Vagina (tissue), 2 donors: ENCODE results near the gene SDF2L1. TPM values are rescaled to one million over a fixed set of nuclear protein-coding genes. Genes with fewer than 3 reads are reported as not detected.
"Not testable (repeated sequence)": the region's sequence is repeated elsewhere in the genome, so short reads cannot be mapped to it uniquely, and the experiment has no call there.

Source experiments
- DNase-seq, 2 donors: peaks; one replicate each; pipeline ENCODE4 v3.0.0-alpha.2; 2017; ENCODE audit errors: extremely low spot score in 2 of 2
- H3K27ac ChIP-seq: fragments of 200-600 bp; sonication (generic); one replicate; pipeline ENCODE4 v1.5.1; 2019
- H3K27me3 ChIP-seq: fragments of 200-600 bp; sonication (generic); one replicate; pipeline ENCODE4 v1.5.1; 2019
- H3K36me3 ChIP-seq, 2 donors: fragments of 200-600 bp; sonication (generic); one replicate each; pipeline ENCODE4 v1.5.1; 2017 to 2019
- H3K4me1 ChIP-seq: fragments of 200-600 bp; sonication (generic); one replicate; pipeline ENCODE4 v1.5.1; 2019
- H3K4me3 ChIP-seq, 2 donors: fragments of 200-600 bp; sonication (generic); 1 replicate in 1 of 2; 2 replicates in 1 of 2; pipeline ENCODE4 v1.5.1; 2016 to 2019
- H3K9me3 ChIP-seq: fragments of 200-600 bp; sonication (generic); one replicate; pipeline ENCODE4 v1.5.1; 2019
- POLR2A ChIP-seq, 2 donors: fragments of 450-650 bp; IDR thresholded peaks; one replicate each; pipeline ENCODE4 v1.6.1; 2017; ENCODE audit warnings: antibody characterized with exemption in 2 of 2, mild to moderate bottlenecking in 2 of 2, moderate library complexity in 2 of 2
- POLR2AphosphoS5 ChIP-seq, 2 donors: sonication (generic); formaldehyde crosslinking; IDR thresholded peaks; one replicate each; pipeline ENCODE4 v1.9.0; 2017; ENCODE audit warnings: antibody characterized with exemption in 2 of 2, mild to moderate bottlenecking in 2 of 2, low read depth in 1 of 2; ENCODE audit not compliant: insufficient read depth in 1 of 2
- intact Hi-C: fragments of 100-400 bp; cut with DNase I; formaldehyde crosslinking; loops from one replicate; pipeline ENCODE4 v1.15.1; 2023
- microRNA counts, 2 donors: library from miRNA; unstranded; fragments of <30 nt; microRNA quantifications; one replicate each; lab custom pipeline; 2016 to 2017
- microRNA-seq: library from miRNA; unstranded; fragments of <30 nt; microRNA quantifications from one replicate; pipeline ENCODE4, GENCODE V29; 2017; ENCODE audit warnings: borderline number of aligned reads, borderline replicate concordance
- small RNA-seq: library from RNA; depleted of rRNA; stranded (forward); fragments of <200 nt; gene quantifications from one replicate; pipeline ENCODE3, GENCODE V24; 2016
- total RNA-seq: library from RNA; depleted of rRNA; stranded (reverse); fragments of >200 nt; gene quantifications from one replicate; pipeline ENCODE4 v1.2.3, GENCODE V29; 2016
- TF ChIP-seq, protein P1 (sequence below), 3 experiments: fragments of 450-650 bp in 2 of 3; fragments of 200-600 bp in 1 of 3; sonication (generic) in 1 of 3; IDR thresholded peaks; one replicate each; pipeline ENCODE4 v1.5.1; 2017 to 2019; ENCODE audit warnings: antibody characterized with exemption in 3 of 3, mild to moderate bottlenecking in 2 of 3, moderate library complexity in 2 of 3

The SDF2L1 gene
- total RNA-seq, 1 donor from 2014 or later, result 33.9 TPM

GRCh38 chr22:21688706-21689381 lies 46.7 kb downstream of the SDF2L1 start:
- intact Hi-C loops, result no loop called here
- H3K9me3 ChIP-seq, result no peaks in the 10 kb centered on the region
- H3K4me1 ChIP-seq, result no peaks in the 10 kb centered on the region
- H3K27ac ChIP-seq, result no peak overlapping the region
- H3K4me3 ChIP-seq, result no peak overlapping the region
- no peak for DNase-seq
- TF ChIP-seq POLR2AphosphoS5 (IDR thresholded peaks at IDR 0.05; ENCODE audit: insufficient read depth in 1 of 2, low read depth in 1 of 2) (no peak), POLR2A (IDR thresholded peaks at IDR 0.05) (no peak)
- TF ChIP-seq, protein P1, sequence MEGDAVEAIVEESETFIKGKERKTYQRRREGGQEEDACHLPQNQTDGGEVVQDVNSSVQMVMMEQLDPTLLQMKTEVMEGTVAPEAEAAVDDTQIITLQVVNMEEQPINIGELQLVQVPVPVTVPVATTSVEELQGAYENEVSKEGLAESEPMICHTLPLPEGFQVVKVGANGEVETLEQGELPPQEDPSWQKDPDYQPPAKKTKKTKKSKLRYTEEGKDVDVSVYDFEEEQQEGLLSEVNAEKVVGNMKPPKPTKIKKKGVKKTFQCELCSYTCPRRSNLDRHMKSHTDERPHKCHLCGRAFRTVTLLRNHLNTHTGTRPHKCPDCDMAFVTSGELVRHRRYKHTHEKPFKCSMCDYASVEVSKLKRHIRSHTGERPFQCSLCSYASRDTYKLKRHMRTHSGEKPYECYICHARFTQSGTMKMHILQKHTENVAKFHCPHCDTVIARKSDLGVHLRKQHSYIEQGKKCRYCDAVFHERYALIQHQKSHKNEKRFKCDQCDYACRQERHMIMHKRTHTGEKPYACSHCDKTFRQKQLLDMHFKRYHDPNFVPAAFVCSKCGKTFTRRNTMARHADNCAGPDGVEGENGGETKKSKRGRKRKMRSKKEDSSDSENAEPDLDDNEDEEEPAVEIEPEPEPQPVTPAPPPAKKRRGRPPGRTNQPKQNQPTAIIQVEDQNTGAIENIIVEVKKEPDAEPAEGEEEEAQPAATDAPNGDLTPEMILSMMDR (IDR thresholded peaks at IDR 0.05), result no peak
- H3K36me3 ChIP-seq, result peaks cover 0 to 42% of the 10 kb centered on the region in 2 donors
- H3K27me3 ChIP-seq, result no peaks in the 10 kb centered on the region

DNA sequence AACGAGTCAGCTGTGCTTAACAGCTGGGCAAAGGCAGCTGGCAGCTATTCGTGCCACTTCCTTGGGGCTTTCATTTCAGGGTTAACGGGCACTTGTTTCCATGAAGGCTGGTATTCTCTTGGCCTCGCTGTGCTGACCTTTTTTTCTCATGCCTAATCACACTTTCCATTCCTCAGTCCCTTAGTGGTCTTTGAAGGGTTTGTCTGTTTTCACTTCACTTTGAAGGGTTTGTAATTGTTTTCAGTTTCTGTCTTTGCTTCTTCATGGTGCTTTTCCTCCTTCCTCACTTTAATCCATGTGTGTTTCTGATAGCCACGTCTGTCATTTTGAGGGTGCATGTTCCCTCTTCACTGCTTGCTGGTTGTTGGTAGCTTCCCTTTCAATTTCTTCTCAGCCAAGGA lies 48.3 kb downstream of the SDF2L1 start:
- Histone ChIP-seq H3K4me3 (no peak overlapping the region), H3K27ac (no peak overlapping the region), H3K36me3 (peaks cover 0 to 55% of the 10 kb centered on the region in 2 donors), H3K9me3 (no peaks in the 10 kb centered on the region), H3K4me1 (no peaks in the 10 kb centered on the region), H3K27me3 (no peaks in the 10 kb centered on the region)
- intact Hi-C loops, result no loop called here
- TF ChIP-seq POLR2AphosphoS5 (IDR thresholded peaks at IDR 0.05; ENCODE audit: insufficient read depth in 1 of 2, low read depth in 1 of 2) (no peak), POLR2A (IDR thresholded peaks at IDR 0.05) (no peak)
- TF ChIP-seq, protein P1 (IDR thresholded peaks at IDR 0.05), result no peak
- no peak for DNase-seq

DNA sequence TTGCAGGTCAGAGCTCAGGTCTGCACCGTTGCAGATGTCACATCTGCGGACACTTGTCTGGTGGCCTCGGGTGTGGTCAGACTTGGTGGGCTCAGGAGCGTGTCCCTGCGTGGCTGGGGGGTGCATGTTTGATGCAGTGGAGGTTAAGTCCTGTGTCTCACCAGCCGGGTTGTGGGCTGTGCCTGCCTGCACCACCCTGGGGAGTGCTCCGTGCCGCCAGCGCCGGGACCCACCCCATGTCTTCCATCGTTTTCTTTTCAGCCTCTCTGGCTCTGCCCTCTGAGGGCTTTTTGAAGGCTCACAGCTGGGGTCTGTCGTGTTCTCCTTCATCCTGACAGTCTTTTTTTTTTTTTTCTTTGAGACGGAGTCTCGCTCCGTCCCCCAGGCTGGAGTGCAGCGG lies 49.7 kb downstream of the SDF2L1 start:
- intact Hi-C loops, result no loop called here
- Histone ChIP-seq H3K36me3 (peaks cover 0 to 53% of the 10 kb centered on the region in 2 donors), H3K4me1 (no peaks in the 10 kb centered on the region), H3K4me3 (no peak overlapping the region), H3K27ac (no peak overlapping the region), H3K27me3 (no peaks in the 10 kb centered on the region), H3K9me3 (no peaks in the 10 kb centered on the region)
- TF ChIP-seq, protein P1 (IDR thresholded peaks at IDR 0.05), result no peak
- TF ChIP-seq POLR2AphosphoS5 (IDR thresholded peaks at IDR 0.05; ENCODE audit: insufficient read depth in 1 of 2, low read depth in 1 of 2) (no peak), POLR2A (IDR thresholded peaks at IDR 0.05) (no peak)
- DNase-seq, result no peak

DNA sequence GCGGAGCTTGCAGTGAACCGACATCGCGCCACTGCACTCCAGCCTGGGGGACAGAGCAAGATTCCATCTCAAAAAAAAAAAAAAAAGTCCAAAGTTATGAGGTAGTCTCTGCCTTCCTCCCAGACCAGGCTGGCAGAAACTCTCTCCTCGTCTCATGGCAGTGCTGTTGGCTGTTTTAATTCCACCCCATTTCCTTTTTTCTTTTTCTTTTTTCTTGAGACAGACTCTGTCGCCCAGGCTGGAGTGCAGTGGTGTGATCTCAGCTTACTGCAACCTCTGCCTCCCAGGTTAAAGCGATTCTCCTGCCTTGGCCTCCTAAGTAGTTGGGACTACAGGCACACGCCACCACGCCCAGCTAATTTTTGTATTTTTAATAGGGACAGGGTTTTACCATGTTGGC lies 50.8 kb downstream of the SDF2L1 start:
- H3K27me3 ChIP-seq, H3K27ac ChIP-seq, H3K4me3 ChIP-seq, intact Hi-C loops, H3K9me3 ChIP-seq, H3K4me1 ChIP-seq, DNase-seq: not testable (repeated sequence)
- H3K36me3 ChIP-seq, result peaks cover 0 to 50% of the 10 kb centered on the region in 2 donors

GRCh38 chr22:21693333-21693998 lies 51.4 kb downstream of the SDF2L1 start:
- intact Hi-C loops, result no loop called here
- TF ChIP-seq, protein P1 (IDR thresholded peaks at IDR 0.05), result no peak
- TF ChIP-seq POLR2A (IDR thresholded peaks at IDR 0.05) (no peak), POLR2AphosphoS5 (IDR thresholded peaks at IDR 0.05; ENCODE audit: insufficient read depth in 1 of 2, low read depth in 1 of 2) (no peak)
- H3K4me3 ChIP-seq, result no peak overlapping the region
- H3K27ac ChIP-seq, result no peak overlapping the region
- no peaks in the 10 kb centered on the region for H3K9me3 ChIP-seq
- H3K4me1 ChIP-seq, result no peaks in the 10 kb centered on the region
- DNase-seq, result no peak
- H3K27me3 ChIP-seq, result no peaks in the 10 kb centered on the region
- H3K36me3 ChIP-seq, result peaks cover 0 to 50% of the 10 kb centered on the region in 2 donors

MicroRNA genes within 50 kb of the gene (microRNA counts, 767-probe panel; counts per million panel counts)
- microRNA hsa-miR-130b-3p (lab: Ali Mortazavi, UCI) (238 to 261 counts per million in 2 donors), microRNA hsa-miR-301b (lab: Ali Mortazavi, UCI) (238 to 261 counts per million in 2 donors)

Small RNA genes within 50 kb of the gene (microRNA-seq; reads per million reads assigned to microRNA genes)
- gene MIR130B (325 reads per million, percentile 65 among the genes with 10 or more reads in this experiment), gene MIR301B (not detected)

Small RNA genes within 50 kb of the gene (small RNA-seq; reads per million reads assigned to genes)
- not detected for gene MIR301B

Other genes with a start within 250 kb of the SDF2L1 start
- 3.9 TPM for gene HIC2, start 224.9 kb upstream of the SDF2L1 start, total RNA-seq
- 8.3 TPM for gene TMEM191C, start 174.9 kb upstream of the SDF2L1 start, total RNA-seq
- not detected for gene RIMBP3C, start 90.8 kb upstream of the SDF2L1 start, total RNA-seq
- 32.7 TPM for gene UBE2L3, start 74.6 kb upstream of the SDF2L1 start, total RNA-seq
- gene YDJC, start 12.3 kb upstream of the SDF2L1 start, total RNA-seq, result 22.6 TPM
- not detected for gene CCDC116, start 9.5 kb upstream of the SDF2L1 start, total RNA-seq
- 44.7 TPM for gene PPIL2, start 23.7 kb downstream of the SDF2L1 start, total RNA-seq
- 4.9 TPM for gene YPEL1, start 93.5 kb downstream of the SDF2L1 start, total RNA-seq
- gene MAPK1, start 225.3 kb downstream of the SDF2L1 start, total RNA-seq, result 44.9 TPM